Measurements from ENCODE around the gene DNAI4.
"Not testable (repeated sequence)": the region's sequence is repeated elsewhere in the genome, so short reads cannot be mapped to it uniquely, and the experiment has no call there.

The DNAI4 gene

DNA sequence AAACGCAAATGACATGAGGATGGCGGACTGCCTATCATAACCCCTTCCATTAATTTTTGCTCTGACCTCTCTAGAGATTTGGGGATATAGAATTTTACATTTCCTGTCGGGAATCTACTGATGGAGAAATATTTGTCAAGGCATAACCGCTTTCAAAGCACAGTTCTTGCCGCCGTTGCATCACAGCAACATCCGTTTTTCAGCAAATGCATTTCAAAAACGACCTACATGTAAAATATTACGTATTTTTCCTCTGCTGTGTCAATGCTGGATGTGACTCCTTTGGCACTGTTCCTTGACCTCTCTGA lies 5.0 kb upstream of the DNAI4 start:
- no peak for DNase-seq

DNA sequence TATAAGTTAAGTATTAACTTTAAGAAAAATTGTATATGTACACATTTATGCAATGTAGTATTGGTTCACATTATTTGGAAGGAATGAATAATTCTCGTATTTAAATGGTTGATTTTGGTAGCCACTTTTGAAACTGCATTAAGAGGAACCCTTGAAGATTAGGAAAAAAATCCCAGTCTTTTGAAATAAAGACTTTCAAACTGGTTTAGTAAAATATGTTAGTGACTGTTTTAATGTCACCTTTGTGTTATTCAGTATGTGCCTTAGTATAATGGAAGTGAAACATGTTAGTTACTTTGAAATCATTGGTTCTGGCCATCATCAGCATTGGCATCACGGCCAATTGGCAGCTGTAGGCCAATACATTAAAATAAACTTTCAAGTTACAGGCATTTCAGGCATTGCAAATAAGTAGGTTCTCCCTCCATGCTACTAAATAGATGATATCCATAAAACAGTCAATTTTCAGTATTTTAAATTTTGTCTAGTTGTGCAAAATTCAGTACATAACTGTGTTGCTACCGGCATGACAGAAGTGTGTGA lies 4.6 kb upstream of the DNAI4 start:
- DNase-seq, result no peak

GRCh38 chr1:66927528-66927927 lies 2.9 kb upstream of the DNAI4 start:
- no peak for DNase-seq

DNA sequence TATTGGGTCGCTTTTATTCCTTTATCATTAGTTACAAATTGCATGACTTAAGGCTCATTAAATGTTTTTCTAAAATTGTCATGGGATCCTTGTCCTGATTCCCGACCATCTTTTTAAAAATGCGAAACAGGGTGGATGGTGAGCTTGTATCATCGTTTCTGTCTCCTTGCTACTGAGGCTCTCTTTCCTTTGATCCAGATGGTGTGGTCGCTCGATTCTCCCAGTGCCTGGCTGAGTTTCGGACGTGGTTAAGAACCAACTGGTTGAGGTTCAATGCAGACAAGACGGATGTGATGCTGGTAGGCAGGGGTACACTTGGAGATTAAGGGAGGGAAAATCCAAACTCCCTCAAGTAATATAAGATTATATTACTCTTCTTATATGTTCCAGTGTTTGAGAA lies 1.3 kb upstream of the DNAI4 start:
- no peak for DNase-seq

- no peak for DNase-seq
Measured at GRCh38 chr1:66925558-66925910, 878 bp upstream of the DNAI4 start.

DNA sequence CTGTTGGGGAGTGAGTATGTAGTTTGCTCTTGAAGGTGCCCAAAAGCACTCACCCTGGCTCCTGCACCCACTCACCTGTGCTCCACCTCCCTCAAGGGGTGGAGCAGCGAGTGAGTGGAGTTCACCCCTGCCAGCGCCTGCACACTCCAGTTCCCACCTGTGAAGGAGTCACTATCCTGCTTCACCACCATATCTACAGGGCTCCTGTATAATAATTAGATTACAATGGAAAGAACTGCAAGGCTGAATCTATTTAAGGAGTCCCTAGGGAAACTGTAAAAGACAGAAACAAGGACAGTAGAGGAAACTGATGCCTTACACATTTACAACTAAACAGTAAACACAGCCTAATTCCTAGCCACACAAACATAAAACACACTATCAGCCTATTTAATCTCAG lies 4.1 kb downstream of the DNAI4 start:
- no peak for DNase-seq

DNA sequence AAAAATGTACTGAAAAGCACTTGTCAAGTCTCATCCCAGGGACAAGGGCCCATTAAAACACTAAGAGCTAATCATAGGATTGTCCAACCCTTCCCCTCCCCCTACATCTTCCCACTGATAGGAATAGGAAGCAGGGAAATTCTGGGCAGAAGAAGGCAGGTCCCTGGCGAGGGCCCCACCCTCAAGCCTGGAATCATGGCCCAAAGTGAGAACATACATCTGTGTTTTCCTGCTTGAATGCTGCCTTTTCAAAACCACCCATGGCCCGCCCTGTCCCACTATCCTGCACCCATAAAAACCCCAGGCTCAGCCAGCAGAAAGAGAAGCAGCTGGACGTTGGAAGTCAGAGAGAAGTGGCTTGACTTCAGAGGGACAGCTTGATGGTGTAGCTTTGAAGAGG lies 4.8 kb downstream of the DNAI4 start:
- no peak for DNase-seq

- no peak for DNase-seq
Measured at GRCh38 chr1:66919063-66919462, 5.6 kb downstream of the DNAI4 start.

DNA sequence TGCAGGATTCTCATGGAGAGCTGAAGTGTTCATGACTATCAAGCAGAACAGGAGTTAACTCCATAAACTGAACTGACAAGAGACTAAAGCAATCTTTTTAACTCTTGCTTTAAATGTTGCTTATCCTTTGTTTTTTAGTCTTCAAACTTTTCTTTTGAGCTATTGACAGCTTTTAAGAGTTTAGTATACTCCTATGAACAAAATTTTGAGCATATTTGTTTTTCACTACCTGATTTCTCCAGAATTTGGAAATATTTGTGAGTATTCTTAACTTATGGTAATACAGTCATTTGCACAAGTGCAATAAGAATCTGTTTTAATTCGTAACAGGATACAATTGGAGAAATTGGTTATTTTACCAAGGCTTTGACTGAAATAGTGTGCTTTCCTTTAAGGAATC lies 7.2 kb downstream of the DNAI4 start:
- DNase-seq, result no peak

GRCh38 chr1:66916320-66916719 lies 8.3 kb downstream of the DNAI4 start:
- no peak for DNase-seq

- not testable (repeated sequence) for DNase-seq
Measured at GRCh38 chr1:66915203-66915602, 9.5 kb downstream of the DNAI4 start.

GRCh38 chr1:66893712-66894111 lies 30.9 kb downstream of the DNAI4 start:
- DNase-seq, result no peak

GRCh38 chr1:66890621-66891020 lies 34.0 kb downstream of the DNAI4 start:
- DNase-seq, result no peak

DNA sequence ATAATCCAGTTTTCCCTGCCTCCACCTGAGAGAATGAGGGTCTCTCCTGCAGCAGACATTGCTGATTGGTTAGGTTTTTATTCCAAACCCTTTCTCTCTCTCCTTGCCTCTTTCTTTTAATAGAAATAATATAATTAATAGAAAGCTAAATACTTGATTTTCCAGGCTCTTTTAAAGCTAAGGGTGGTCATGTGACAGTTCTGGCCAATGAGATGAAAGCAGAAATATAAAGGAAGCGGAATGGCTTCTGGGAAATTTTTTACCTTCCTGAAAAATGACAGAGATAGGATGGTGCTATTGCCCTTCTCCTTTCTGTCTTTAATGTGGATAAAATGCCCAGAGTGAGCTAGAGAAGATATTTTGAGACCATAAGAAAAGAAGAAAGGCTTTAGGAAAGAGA lies 35.6 kb downstream of the DNAI4 start:
- DNase-seq, result no peak

- no peak for DNase-seq
Measured at GRCh38 chr1:66876664-66877063, 48.0 kb downstream of the DNAI4 start.

- no peak for DNase-seq
Measured at GRCh38 chr1:66873111-66873510, 51.5 kb downstream of the DNAI4 start.

DNA sequence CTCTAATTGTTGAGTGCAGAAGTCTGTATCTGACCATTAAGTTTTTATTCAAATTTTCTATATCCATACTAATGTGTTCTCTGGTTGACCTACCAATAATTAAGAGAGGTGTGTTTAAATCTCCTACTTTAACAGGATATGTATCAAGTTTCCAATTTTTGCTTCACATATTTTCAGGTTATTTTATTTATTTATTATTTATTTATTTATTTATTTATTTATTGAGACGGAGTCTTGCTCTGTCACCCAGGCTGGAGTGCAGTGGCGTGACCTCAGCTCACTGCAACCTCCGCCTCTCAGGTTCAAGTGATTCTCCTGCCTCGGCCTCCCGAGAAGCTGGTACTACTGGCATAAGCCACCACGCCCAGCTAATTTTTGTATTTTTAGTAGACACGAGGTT lies 52.6 kb downstream of the DNAI4 start:
- DNase-seq, result not testable (repeated sequence)

GRCh38 chr1:66867501-66867900 lies 57.2 kb downstream of the DNAI4 start:
- DNase-seq, result no peak

DNA sequence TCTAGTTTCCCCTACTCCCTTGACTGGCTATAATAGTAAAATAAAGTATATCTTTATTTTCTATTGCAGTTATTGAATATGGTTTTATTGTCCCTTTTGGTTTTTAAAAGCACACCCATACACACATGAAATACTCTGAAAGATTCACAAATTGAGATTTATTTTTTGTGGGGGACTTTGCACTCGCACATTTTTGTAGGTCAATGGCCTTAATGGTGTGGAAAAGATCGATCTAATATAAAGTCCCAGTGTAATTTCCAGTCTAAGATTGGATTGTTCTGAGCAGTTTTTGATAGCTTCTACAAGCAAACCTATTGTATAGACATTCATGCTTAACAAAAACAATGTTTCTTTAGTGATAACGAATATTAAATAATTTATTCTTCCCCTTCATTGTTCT lies 64.1 kb downstream of the DNAI4 start:
- DNase-seq, result no peak

GRCh38 chr1:66853379-66853778 lies 71.3 kb downstream of the DNAI4 start:
- no peak for DNase-seq

- DNase-seq, result no peak
Measured at GRCh38 chr1:66852870-66853269, 71.8 kb downstream of the DNAI4 start.

- DNase-seq, result no peak
Measured at GRCh38 chr1:66850989-66851388, 73.7 kb downstream of the DNAI4 start.

- no peak for DNase-seq
Measured at GRCh38 chr1:66848193-66848592, 76.5 kb downstream of the DNAI4 start.

GRCh38 chr1:66840929-66841328 lies 83.7 kb downstream of the DNAI4 start:
- no peak for DNase-seq

DNA sequence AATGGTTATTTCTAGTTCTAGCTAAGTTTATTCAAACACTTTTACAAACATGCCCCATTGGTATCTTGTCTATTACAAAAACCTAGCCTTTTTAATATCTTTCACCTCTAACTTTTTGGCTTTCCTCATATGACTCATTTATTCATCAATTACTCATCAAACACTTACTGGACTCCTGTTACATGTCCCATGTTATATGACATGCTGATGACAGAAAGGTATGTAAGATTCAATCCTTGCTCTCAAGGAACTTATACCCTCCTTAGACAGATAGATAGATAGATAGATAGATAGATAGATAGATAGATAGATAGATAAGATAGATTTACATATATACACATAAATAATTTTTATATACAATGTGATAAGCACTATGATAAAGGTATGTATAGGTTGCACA lies 89.7 kb downstream of the DNAI4 start:
- DNase-seq, result no peak

GRCh38 chr1:66833112-66833511 lies 91.5 kb downstream of the DNAI4 start:
- no peak for DNase-seq

Data from effector CD4-positive, alpha-beta T cell (primary cell).